ENCODE measurements around the gene FAM222A.

The FAM222A gene

DNA sequence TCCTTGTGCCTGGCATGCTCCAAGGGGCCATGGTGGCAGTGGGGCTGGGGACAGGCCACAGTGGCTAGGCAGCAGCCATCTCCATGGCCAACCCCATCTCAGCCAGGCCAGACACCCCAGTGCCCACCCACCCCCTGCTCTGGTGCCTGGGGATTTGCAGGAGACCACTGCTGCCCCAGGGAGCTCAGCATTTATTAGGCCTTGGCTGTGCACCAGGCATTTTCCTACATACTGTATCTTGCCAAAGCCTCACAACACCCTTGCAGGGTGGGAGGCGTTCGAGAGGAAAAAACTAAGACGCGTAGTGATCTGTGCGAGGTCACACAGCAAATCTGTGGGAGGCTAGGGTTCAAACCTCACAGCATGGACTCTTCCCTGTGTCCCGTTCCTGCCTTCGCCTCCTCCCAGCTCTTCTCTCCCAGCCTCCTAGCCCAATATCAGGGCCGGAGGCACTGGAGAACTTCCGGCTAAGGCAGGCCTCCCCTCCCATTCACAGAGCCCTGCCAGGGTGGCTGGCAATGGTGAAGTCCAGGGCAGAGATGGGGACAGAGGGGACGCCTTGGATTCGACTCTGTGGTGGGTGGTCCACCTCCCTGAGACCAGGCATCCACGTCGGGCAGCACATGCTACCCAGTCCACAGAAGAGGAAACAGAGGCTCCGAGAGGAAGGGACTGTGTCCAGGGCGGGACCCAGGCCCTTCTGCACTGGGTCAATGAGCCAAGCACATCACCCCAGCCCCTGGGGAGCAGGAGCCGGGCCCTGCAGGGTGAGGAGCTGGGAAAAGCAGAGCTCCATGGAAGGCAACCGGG, 57.4 kb downstream of the FAM222A start:
- DNase-seq (ENCODE audit: low read depth in 2 of 2, low spot score in 1 of 2): no peak

- DNase-seq (ENCODE audit: low read depth in 2 of 2, low spot score in 1 of 2): no peak
Measured at GRCh38 chr12:109771746-109772621, 58.4 kb downstream of the FAM222A start.

GRCh38 chr12:109772622-109773321, 59.1 kb downstream of the FAM222A start:
- DNase-seq (ENCODE audit: low read depth in 2 of 2, low spot score in 1 of 2): no peak

DNA sequence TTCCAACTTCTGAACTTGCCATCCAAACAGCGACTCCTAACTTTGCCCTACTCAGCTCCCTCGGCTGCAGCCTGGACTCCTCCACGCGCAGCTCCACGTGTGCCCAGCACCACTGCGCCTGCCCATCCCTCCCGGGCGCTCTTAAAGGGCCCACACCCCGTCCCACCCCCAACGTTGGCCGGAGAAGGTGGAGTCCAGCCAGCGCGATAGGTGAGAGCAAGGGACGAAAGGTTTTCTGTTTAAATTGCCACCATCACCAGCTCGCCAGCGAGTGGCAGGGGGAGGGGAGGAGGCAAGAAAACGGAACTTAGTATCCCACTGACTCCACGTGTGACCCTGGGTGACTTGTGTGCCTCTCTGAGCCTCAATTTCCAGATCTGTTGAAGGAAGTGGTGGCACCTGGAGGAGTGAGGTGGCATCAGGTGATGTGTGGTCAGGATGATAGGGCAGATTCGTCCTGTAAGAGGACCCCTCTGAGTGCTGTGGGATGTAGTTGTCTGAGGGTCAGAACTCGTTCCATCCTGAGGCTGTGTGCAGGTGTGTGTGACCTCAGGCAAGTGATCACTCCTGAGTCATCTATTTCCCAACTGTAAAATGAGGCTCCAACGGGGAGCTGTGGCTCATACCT, 59.9 kb downstream of the FAM222A start:
- no peak for DNase-seq (ENCODE audit: low read depth in 2 of 2, low spot score in 1 of 2)

GRCh38 chr12:109775172-109775881, 61.7 kb downstream of the FAM222A start:
- DNase-seq (ENCODE audit: low read depth in 2 of 2, low spot score in 1 of 2): peak; percentile 39 to 47

- DNase-seq (ENCODE audit: low read depth in 2 of 2, low spot score in 1 of 2): no peak
Measured at GRCh38 chr12:109776624-109777023, 63.0 kb downstream of the FAM222A start.

GRCh38 chr12:109777544-109777943, 63.9 kb downstream of the FAM222A start:
- no peak for DNase-seq (ENCODE audit: low read depth in 2 of 2, low spot score in 1 of 2)

DNA sequence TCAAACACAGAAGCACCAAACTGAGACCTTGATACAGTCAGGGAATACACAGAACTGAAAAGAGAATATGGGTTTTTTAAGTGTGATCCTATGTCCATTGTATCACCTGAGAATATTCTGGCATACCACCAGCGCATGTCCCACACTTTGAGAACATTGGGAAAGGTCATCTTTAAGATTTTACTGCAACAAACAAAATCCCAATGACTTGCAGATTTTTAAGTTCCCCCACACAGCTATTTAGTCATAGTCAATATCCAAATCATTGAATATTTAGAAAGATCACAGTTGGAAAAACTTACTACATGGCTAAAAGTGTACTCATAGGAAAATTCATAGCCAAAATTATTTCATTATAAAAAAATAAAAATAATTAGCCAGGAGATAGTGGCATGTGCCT, 65.1 kb downstream of the FAM222A start:
- no peak for DNase-seq (ENCODE audit: low read depth in 2 of 2, low spot score in 1 of 2)

DNA sequence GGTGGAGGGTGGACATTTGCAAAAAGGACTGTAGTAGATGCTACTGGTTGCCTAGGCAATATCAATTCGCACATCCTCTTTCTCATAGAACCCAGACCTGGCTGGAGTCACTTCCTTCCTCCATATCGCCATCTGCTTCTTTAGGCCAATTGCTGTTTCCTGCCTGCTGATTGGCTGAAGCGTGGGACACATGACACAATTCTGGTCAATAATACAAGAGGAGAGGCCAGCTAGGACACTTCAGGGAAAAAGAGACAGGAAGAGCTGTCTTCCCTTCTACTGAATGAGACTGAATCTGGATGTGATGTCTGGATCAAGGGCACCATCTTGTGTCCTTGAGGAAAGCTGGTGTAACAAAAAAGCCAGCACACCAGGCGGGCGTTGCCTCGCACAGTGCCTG, 65.8 kb downstream of the FAM222A start:
- DNase-seq (ENCODE audit: low read depth in 2 of 2, low spot score in 1 of 2): no peak

DNA sequence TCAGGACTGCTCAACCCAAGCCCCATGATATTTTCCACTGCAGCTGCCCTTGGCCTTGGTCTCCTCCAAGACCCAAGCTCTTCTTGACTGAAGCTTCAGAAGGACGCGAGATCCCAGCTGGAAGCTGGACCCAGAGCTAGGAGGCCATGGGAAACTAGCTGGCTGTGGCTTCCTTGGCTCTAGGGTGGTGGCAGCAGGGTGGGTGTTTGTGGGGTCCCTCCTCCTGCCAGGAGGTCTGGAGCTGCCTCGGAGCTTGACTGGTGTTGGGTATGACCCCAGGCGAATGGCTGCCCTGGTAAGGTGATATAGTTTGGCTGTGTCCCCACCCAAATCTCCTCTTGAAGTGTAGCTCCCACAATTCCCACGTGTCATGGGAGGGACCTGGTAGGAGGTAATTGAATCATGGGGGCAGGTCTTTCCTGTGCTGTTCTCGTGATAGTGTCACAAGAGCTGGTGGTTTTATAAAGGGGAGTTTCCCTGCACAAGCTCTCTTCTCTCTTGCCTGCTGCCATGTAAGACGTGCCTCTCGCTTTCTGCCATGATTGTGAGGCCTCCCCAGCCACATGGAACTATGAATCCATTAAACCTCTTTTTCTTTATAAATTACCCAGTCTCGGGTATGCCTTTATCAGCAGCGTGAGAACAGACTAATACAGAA, 68.2 kb downstream of the FAM222A start:
- no peak for DNase-seq (ENCODE audit: low read depth in 2 of 2, low spot score in 1 of 2)

- no peak for DNase-seq (ENCODE audit: low read depth in 2 of 2, low spot score in 1 of 2)
Measured at GRCh38 chr12:109782326-109782703, 68.7 kb downstream of the FAM222A start.

GRCh38 chr12:109783135-109783964, 69.7 kb downstream of the FAM222A start:
- no peak for DNase-seq (ENCODE audit: low read depth in 2 of 2, low spot score in 1 of 2)

DNA sequence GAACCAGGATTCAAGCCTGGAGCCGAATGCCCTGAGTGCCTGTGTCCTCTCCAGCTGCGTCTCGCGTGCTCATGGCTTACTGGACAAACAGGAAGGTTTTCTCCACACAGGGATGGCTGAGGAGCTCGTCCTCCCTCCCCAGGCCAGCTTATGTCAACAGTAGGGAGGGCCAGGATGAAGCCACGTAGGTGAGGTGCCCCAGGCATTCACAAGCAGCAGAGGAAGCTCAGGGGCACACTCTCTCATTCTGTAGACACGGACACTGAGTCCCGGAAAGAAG, 70.3 kb downstream of the FAM222A start:
- no peak for DNase-seq (ENCODE audit: low read depth in 2 of 2, low spot score in 1 of 2)

DNA sequence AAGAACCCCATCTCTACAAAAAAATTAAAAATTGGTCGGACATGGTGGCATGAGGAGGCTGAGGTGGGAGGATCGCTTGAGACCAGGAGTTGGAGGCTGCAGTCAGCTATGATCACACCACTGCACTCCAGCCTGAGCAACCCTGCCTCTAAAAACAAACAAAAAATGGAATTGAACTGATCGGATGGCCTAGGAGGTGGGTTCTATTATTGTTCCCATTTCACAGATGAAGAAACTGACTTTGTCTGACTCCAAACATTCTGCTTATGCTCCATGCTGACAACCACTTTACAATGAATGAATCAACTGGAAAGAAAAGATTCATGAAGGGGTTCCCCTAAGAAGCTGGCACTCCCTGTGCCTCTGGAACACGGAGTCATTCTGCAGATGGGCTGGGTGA, 72.2 kb downstream of the FAM222A start:
- DNase-seq (ENCODE audit: low read depth in 2 of 2, low spot score in 1 of 2): no peak

GRCh38 chr12:109786799-109787198, 73.2 kb downstream of the FAM222A start:
- DNase-seq (ENCODE audit: low read depth in 2 of 2, low spot score in 1 of 2): no peak

- DNase-seq (ENCODE audit: low read depth in 2 of 2, low spot score in 1 of 2): no peak
Measured at GRCh38 chr12:109789526-109790048, 76.0 kb downstream of the FAM222A start.

DNA sequence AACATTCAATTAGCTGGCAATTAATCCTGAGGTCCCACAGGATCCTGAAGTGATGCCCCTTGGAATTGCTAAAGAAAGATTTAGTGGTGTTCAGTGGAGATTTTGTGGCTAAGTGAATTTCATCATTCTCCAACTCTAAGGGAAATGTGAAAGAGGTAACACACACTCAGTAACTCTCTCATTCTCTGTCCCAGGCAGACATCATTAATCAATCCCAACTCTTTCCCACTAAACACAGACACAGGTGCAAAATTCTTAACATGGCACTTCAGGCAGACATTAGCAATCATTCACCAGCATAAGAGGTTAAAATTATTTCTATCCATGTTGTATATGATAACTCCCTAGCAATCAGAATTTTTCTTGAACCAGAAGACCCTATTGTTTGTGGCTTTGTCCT, 79.4 kb downstream of the FAM222A start:
- no peak for DNase-seq (ENCODE audit: low read depth in 2 of 2, low spot score in 1 of 2)

DNA sequence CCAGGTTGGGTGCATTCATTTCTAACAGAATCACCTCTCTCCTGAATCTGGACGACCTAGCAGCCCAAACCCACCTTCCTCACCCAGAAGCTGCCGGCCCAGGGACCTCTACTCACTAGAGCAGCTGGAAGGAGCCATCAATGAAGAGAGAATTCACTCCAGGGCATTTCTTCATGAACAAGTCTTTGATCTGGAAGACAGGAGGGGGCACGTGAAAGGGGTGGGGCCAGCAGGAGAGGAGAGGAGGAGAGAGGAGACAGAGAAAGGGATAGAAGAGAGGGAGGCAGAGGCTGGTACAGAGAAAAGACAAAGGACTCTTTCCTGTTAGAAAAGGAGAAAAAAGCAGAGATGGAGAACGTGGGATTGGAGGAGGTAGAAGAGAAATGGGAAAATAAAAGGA, 79.8 kb downstream of the FAM222A start:
- no peak for DNase-seq (ENCODE audit: low read depth in 2 of 2, low spot score in 1 of 2)

DNA sequence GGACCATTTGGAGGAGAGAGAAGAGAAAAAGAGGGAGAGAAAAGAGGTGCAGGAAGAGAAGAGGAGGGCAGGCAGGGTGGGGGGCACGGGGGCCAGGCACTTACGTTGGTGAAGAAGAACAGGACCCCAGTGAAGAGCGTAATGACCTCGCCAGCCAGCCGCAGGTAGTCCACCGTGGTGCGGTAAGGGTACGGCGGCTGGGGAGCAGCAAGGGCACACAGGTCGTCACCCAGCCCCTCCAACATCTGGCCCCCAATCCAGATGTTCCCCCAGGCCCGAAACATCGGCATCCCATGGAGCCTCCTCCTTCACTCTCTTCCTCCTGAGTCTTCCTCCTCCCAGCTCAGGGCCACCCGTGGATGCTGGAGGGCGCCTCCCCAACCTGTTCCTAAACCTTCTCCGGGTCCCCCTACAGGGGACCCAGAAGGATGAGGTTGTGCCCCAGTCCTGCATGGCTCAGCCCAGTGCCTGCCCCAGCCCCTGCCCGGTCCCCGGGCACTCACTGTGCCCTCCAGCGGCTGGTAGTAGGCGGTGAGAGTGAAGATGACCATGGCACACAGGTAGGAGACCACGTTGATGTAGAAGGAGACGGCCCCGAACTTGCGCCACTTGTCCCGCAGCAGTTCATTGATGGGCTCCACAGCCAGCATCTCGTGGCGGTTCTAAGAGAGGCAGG, 80.3 kb downstream of the FAM222A start:
- DNase-seq (ENCODE audit: low read depth in 2 of 2, low spot score in 1 of 2): no peak

Data from stimulated activated CD8-positive, alpha-beta memory T cell treated with anti-CD3 and anti-CD28 coated beads, Interleukin-4, amount 100 ng/mL, for 1 hour (primary cell).